Brain pericyte (primary cell): ENCODE measurements around the gene ATP2C1.
"Not testable (repeated sequence)": the region's sequence is repeated elsewhere in the genome, so short reads cannot be mapped to it uniquely, and the experiment has no call there.

ENCODE experiments used
- DNase-seq: peaks from one replicate; pipeline ENCODE4 v3.0.0-alpha.2; 2012; ENCODE audit warnings: low read depth, low spot score

Gene ATP2C1

DNA sequence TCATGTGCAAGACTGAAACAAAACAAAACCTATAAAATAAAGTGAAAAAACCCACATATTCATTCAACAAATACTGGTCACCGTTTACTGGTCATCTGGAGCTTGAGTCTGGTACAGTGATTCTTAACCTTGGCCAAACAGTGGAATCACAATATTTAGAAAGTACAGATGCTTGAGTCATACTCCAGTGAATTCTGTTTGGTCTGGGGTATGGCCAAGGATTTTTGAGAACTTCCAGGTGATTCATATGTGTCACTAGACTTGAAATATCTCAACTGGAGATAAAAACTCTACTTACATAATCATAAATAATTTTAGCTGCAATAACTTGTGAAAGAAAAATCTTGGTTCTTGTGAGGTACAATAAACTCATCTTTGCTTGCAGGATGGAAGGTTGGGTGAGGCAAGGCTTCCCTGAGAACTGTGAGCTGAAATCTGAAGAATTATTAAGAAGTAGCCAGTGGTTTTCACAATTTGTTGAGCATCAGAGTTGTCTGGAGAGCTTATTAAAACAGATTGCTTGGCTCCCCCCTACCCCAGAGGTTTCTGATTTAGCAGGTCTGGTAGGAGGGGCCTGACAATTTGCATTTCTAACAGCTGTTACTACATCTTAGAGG, 142.4 kb downstream of the ATP2C1 start:
- DNase-seq = no peak

- no peak for DNase-seq
Measured at GRCh38 chr3:131036986-131037385, 143.1 kb downstream of the ATP2C1 start.

- DNase-seq = no peak
Measured at GRCh38 chr3:131038326-131038725, 144.4 kb downstream of the ATP2C1 start.

- not testable (repeated sequence) for DNase-seq
Measured at GRCh38 chr3:131042271-131042985, 148.5 kb downstream of the ATP2C1 start.

DNA sequence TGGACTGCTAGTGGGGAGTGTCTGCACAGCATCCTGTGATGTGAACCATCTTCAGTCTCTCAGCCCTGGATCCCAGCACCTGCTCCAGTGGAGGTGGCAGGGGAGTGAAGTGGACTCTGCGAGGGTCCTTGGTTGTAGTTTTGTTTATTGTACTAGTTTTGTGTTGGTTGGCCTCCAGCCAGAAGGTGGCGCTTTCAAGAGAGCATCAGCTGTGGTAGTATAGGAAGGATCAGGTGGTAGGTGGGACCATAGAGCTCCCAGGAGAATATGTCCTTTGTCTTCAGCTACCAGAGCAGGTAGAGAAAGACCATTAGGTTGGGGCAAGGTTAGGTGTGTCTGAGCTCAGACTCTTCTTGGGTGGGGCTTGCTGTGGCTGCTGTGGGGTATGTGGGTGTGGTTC, 153.7 kb downstream of the ATP2C1 start:
- DNase-seq = no peak

DNA sequence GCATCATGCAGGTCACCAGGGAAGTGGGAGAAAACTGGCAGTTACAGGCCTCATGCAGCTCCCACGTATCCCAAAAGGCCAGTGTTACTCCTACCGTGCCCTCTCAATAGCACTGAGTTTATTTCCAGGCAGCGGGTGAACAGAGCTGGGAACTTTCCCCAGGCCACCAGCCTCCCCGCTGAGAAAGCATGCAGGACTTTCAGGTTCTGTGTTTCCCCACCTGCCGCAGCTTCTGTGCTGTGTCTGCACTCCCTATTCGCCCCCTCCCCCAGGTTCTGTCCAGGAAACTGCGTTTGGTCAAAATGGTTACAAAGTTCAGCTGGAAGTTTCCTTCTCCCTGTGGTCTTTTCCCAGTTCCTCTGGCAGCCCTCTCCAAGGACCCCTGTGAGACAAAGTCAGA, 154.1 kb downstream of the ATP2C1 start:
- DNase-seq = no peak

DNA sequence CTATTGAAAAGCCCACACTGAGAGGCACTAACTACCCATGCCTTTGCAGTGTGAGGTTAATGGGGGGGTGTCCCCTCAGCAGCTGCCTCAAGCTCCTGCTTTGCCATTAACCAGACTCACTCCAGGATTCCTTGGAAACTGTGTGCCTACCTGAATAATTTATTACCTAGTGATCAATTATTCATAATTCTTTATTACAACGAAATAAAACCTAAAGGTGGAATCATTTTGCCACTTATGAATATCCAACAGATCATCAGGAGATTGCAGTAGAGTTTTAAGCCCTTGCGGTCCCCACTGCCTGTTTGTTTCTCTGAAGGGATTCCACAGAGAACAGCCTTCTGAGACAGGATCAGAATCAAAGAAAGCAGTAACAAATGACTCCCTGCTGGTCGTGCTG, 156.1 kb downstream of the ATP2C1 start:
- DNase-seq = no peak

GRCh38 chr3:131053043-131053859, 159.4 kb downstream of the ATP2C1 start:
- DNase-seq = no peak
